H1 (cell line): Measurements from ENCODE around the gene SPATA32. TPM values are rescaled to one million over a fixed set of nuclear protein-coding genes. Genes with fewer than 3 reads are reported as not detected.

ENCODE experiments used
- CTCF ChIP-seq, 3 experiments: IDR thresholded peaks; 1 replicate in 2 of 3; 2 replicates in 1 of 3; pipeline versions ENCODE4 v1.5.1 to v1.6.1; 2011; ENCODE audit warnings: low read length in 3 of 3, mild to moderate bottlenecking in 3 of 3, inconsistent platforms in 2 of 3, low read depth in 1 of 3, moderate library complexity in 1 of 3; ENCODE audit not compliant: insufficient read depth in 1 of 3; ENCODE audit errors: control extremely low read depth in 1 of 3
- HDAC6 ChIP-seq: IDR thresholded peaks from one replicate; pipeline ENCODE4 v1.7.1; 2012; ENCODE audit warnings: low read depth, mild to moderate bottlenecking, inconsistent platforms, low read length, moderate library complexity
- TAF1 ChIP-seq: IDR thresholded peaks from 2 replicates; pipeline ENCODE4 v1.6.1; 2011; ENCODE audit warnings: mild to moderate bottlenecking, low read depth, low read length
- TEAD4 ChIP-seq: IDR thresholded peaks from 2 replicates; pipeline ENCODE4 v1.6.1; 2012; ENCODE audit warnings: low read depth, low read length, inconsistent platforms, mixed read lengths
- polyA plus RNA-seq, 7 experiments: library from polyadenylated mRNA; depleted of rRNA in 3 of 7; stranded (reverse) in 5 of 7; unstranded in 2 of 7; fragments of >200 nt in 5 of 7; fragments of 200-250 nt in 2 of 7; gene quantifications; 1 replicate in 5 of 7; 2 replicates in 1 of 7; 4 replicates in 1 of 7; pipeline versions ENCODE4 v1.2.1 to v1.2.3, GENCODE V29; 2011 to 2013; ENCODE audit warnings: missing spikeins in 2 of 7, mixed read lengths in 2 of 7
- total RNA-seq: library from RNA; stranded (reverse); fragmentation: NEBNext Ultra II Directional; extraction: Animal tissue kit (Norgen Biotek cat#: 25700); gene quantifications from 2 replicates; pipeline ENCODE4 v1.2.1, GENCODE V29; 2021
- TF ChIP-seq, protein P1 (sequence below): IDR thresholded peaks from 2 replicates; pipeline ENCODE4 v1.6.1; 2011; ENCODE audit warnings: low read length, improper control_type of control experiment

The SPATA32 gene
- total and polyA plus RNA-seq, 2 of the 8 experiments (the other 6 are each of a cell fraction or from before 2014, with no cell fraction given): 0.24 TPM; not detected in 1

GRCh38 chr17:45256114-45256966, 5.6 kb downstream of the SPATA32 start (continued):
- TF ChIP-seq CTCF (IDR thresholded peaks at IDR 0.05; ENCODE audit: control extremely low read depth in 1 of 3, insufficient read depth in 1 of 3, low read depth in 1 of 3, low read length in 3 of 3) (peak; percentile 6 to 19 (median 7); a peak in 2 of 4 replicates), HDAC6 (no peak), TAF1 (no peak), TEAD4 (no peak)
- TF ChIP-seq, protein P1, sequence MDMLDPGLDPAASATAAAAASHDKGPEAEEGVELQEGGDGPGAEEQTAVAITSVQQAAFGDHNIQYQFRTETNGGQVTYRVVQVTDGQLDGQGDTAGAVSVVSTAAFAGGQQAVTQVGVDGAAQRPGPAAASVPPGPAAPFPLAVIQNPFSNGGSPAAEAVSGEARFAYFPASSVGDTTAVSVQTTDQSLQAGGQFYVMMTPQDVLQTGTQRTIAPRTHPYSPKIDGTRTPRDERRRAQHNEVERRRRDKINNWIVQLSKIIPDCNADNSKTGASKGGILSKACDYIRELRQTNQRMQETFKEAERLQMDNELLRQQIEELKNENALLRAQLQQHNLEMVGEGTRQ: no peak
